ENCODE measurements around the gene SMG7.

The SMG7 gene

GRCh38 chr1:183585038-183585437, 112.7 kb downstream of the SMG7 start:
- Histone ChIP-seq H3K9me2 (replicated peaks; ENCODE audit: control insufficient read depth, low read length) (no peaks in the 10 kb centered on the region), H3K9me3 (ENCODE audit: control insufficient read depth, insufficient read depth, low read length) (no peaks in the 10 kb centered on the region), H3K27ac (ENCODE audit: low read depth, low read length) (no peak overlapping the region), H3K36me3 (ENCODE audit: control insufficient read depth, low read length) (no peaks in the 10 kb centered on the region), H3K27me3 (ENCODE audit: control insufficient read depth, low read length) (peaks cover 28% of the 10 kb centered on the region), H3K4me1 (ENCODE audit: control insufficient read depth, low read length) (peaks cover 27% of the 10 kb centered on the region), H3K4me2 (ENCODE audit: low read length) (no peak overlapping the region), H3K4me3 (ENCODE audit: low read length) (no peak overlapping the region), H3F3A (ENCODE audit: control insufficient read depth, insufficient read depth) (no peaks in the 10 kb centered on the region), H4K20me1 (ENCODE audit: control insufficient read depth, insufficient read depth, low read depth, low read length) (no peaks in the 10 kb centered on the region), H3K79me2 (ENCODE audit: control insufficient read depth, low read length) (no peaks in the 10 kb centered on the region)
- TF ChIP-seq EZH2phosphoT487 (IDR thresholded peaks at IDR 0.05; ENCODE audit: borderline replicate concordance, low read length): no peak
- TF ChIP-seq, protein P1, sequence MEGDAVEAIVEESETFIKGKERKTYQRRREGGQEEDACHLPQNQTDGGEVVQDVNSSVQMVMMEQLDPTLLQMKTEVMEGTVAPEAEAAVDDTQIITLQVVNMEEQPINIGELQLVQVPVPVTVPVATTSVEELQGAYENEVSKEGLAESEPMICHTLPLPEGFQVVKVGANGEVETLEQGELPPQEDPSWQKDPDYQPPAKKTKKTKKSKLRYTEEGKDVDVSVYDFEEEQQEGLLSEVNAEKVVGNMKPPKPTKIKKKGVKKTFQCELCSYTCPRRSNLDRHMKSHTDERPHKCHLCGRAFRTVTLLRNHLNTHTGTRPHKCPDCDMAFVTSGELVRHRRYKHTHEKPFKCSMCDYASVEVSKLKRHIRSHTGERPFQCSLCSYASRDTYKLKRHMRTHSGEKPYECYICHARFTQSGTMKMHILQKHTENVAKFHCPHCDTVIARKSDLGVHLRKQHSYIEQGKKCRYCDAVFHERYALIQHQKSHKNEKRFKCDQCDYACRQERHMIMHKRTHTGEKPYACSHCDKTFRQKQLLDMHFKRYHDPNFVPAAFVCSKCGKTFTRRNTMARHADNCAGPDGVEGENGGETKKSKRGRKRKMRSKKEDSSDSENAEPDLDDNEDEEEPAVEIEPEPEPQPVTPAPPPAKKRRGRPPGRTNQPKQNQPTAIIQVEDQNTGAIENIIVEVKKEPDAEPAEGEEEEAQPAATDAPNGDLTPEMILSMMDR (IDR thresholded peaks at IDR 0.05; ENCODE audit: low read depth, low read length, poor library complexity, severe bottlenecking): no peak

DNA sequence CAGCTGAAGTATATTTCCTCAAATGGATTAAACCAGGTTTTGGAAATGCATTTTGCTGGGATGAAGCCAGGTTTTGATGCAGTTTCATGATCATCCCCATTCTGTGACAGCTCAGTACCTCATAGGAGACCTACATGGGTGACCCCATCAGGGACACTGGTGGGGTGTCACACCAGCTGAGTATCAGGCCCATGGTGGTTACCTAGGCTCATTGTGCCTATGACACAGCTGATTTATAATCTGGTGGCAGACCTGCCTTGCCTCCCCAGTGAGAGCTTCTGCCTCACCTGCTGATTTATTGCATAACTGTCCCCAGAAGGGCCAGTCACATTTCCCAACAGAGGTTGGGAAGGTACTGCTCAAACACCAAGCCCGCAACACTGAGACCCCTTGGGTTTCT, 114.2 kb downstream of the SMG7 start:
- H4K20me1 ChIP-seq (ENCODE audit: control insufficient read depth, insufficient read depth, low read depth, low read length): no peaks in the 10 kb centered on the region
- peaks cover 30% of the 10 kb centered on the region for H3K4me1 ChIP-seq (ENCODE audit: control insufficient read depth, low read length)
- H3K36me3 ChIP-seq (ENCODE audit: control insufficient read depth, low read length): no peaks in the 10 kb centered on the region
- no peaks in the 10 kb centered on the region for H3K79me2 ChIP-seq (ENCODE audit: control insufficient read depth, low read length)
- no peak overlapping the region for H3K4me2 ChIP-seq (ENCODE audit: low read length)
- peaks cover 28% of the 10 kb centered on the region for H3K27me3 ChIP-seq (ENCODE audit: control insufficient read depth, low read length)
- no peak overlapping the region for H3K4me3 ChIP-seq (ENCODE audit: low read length)
- no peaks in the 10 kb centered on the region for H3K9me2 ChIP-seq (replicated peaks; ENCODE audit: control insufficient read depth, low read length)
- no peaks in the 10 kb centered on the region for H3K9me3 ChIP-seq (ENCODE audit: control insufficient read depth, insufficient read depth, low read length)
- no peak overlapping the region for H3K27ac ChIP-seq (ENCODE audit: low read depth, low read length)
- no peaks in the 10 kb centered on the region for H3F3A ChIP-seq (ENCODE audit: control insufficient read depth, insufficient read depth)
- TF ChIP-seq, protein P1 (IDR thresholded peaks at IDR 0.05; ENCODE audit: low read depth, low read length, poor library complexity, severe bottlenecking): no peak
- TF ChIP-seq EZH2phosphoT487 (IDR thresholded peaks at IDR 0.05; ENCODE audit: borderline replicate concordance, low read length): no peak

GRCh38 chr1:183586926-183587325, 114.6 kb downstream of the SMG7 start:
- H3F3A ChIP-seq (ENCODE audit: control insufficient read depth, insufficient read depth): no peaks in the 10 kb centered on the region
- no peak overlapping the region for H3K27ac ChIP-seq (ENCODE audit: low read depth, low read length)
- peaks cover 30% of the 10 kb centered on the region for H3K4me1 ChIP-seq (ENCODE audit: control insufficient read depth, low read length)
- H3K27me3 ChIP-seq (ENCODE audit: control insufficient read depth, low read length): peaks cover 27% of the 10 kb centered on the region
- no peaks in the 10 kb centered on the region for H3K9me2 ChIP-seq (replicated peaks; ENCODE audit: control insufficient read depth, low read length)
- H3K79me2 ChIP-seq (ENCODE audit: control insufficient read depth, low read length): no peaks in the 10 kb centered on the region
- H3K36me3 ChIP-seq (ENCODE audit: control insufficient read depth, low read length): no peaks in the 10 kb centered on the region
- no peak overlapping the region for H3K4me2 ChIP-seq (ENCODE audit: low read length)
- no peaks in the 10 kb centered on the region for H4K20me1 ChIP-seq (ENCODE audit: control insufficient read depth, insufficient read depth, low read depth, low read length)
- H3K4me3 ChIP-seq (ENCODE audit: low read length): no peak overlapping the region
- TF ChIP-seq EZH2phosphoT487 (IDR thresholded peaks at IDR 0.05; ENCODE audit: borderline replicate concordance, low read length): no peak
- H3K9me3 ChIP-seq (ENCODE audit: control insufficient read depth, insufficient read depth, low read length): no peaks in the 10 kb centered on the region

- Histone ChIP-seq H3F3A (ENCODE audit: control insufficient read depth, insufficient read depth) (no peaks in the 10 kb centered on the region), H3K4me2 (ENCODE audit: low read length) (no peak overlapping the region), H3K79me2 (ENCODE audit: control insufficient read depth, low read length) (no peaks in the 10 kb centered on the region), H3K27me3 (ENCODE audit: control insufficient read depth, low read length) (peaks cover 9% of the 10 kb centered on the region), H3K9me2 (replicated peaks; ENCODE audit: control insufficient read depth, low read length) (no peaks in the 10 kb centered on the region), H3K36me3 (ENCODE audit: control insufficient read depth, low read length) (no peaks in the 10 kb centered on the region), H3K4me1 (ENCODE audit: control insufficient read depth, low read length) (peaks cover 44% of the 10 kb centered on the region), H3K4me3 (ENCODE audit: low read length) (no peak overlapping the region), H3K9me3 (ENCODE audit: control insufficient read depth, insufficient read depth, low read length) (no peaks in the 10 kb centered on the region), H4K20me1 (ENCODE audit: control insufficient read depth, insufficient read depth, low read depth, low read length) (no peaks in the 10 kb centered on the region), H3K27ac (ENCODE audit: low read depth, low read length) (no peak overlapping the region)
- TF ChIP-seq, protein P1 (IDR thresholded peaks at IDR 0.05; ENCODE audit: low read depth, low read length, poor library complexity, severe bottlenecking): no peak
- no peak for TF ChIP-seq EZH2phosphoT487 (IDR thresholded peaks at IDR 0.05; ENCODE audit: borderline replicate concordance, low read length)
Observed at GRCh38 chr1:183588827-183589226, 116.5 kb downstream of the SMG7 start.
